Left ventricle myocardium inferior (tissue), 1 donor: ENCODE results near the gene UBR4. TPM values are rescaled to one million over a fixed set of nuclear protein-coding genes. Genes with fewer than 3 reads are reported as not detected.

ENCODE experiments used
- DNase-seq: peaks from one replicate; pipeline ENCODE4 v3.0.0-alpha.2; 2020
- H3K27ac ChIP-seq: fragments of 200-600 bp; replicated peaks from 2 replicates; pipeline ENCODE4 v1.8.0; 2021
- H3K27me3 ChIP-seq: fragments of 200-600 bp; 2 replicates; pipeline ENCODE4 v1.8.0; 2021; ENCODE audit warnings: low read depth
- H3K36me3 ChIP-seq: fragments of 200-600 bp; 2 replicates; pipeline ENCODE4 v1.8.0; 2021
- H3K4me1 ChIP-seq: fragments of 200-600 bp; 2 replicates; pipeline ENCODE4 v1.8.0; 2021
- H3K4me3 ChIP-seq: fragments of 200-600 bp; 2 replicates; pipeline ENCODE4 v1.8.0; 2021; ENCODE audit warnings: mild to moderate bottlenecking, moderate library complexity
- H3K9me3 ChIP-seq: fragments of 200-600 bp; replicated peaks from 2 replicates; pipeline ENCODE4 v1.8.0; 2021
- intact Hi-C: fragments of 100-400 bp; cut with micrococcal nuclease; formaldehyde crosslinking; loops from one replicate; pipeline ENCODE4 v1.11.0; 2022
- total RNA-seq: library from RNA; stranded (reverse); fragmentation: NEBNext Ultra II Directional; extraction: Animal tissue kit (Norgen Biotek cat#: 25700); gene quantifications from one replicate; pipeline ENCODE4 v1.2.1, GENCODE V29; 2021
- TF ChIP-seq, protein P1 (sequence below): fragments of 200-600 bp; IDR thresholded peaks from 2 replicates; pipeline ENCODE4 v1.8.0; 2021; ENCODE audit warnings: antibody characterized with exemption, mild to moderate bottlenecking, borderline replicate concordance
- donor health status: DM: no; HTN: yes; CAD: no; lungs with severe emphysema.

UBR4 gene
- total RNA-seq, 1 donor from 2014 or later = 54.3 TPM

DNA sequence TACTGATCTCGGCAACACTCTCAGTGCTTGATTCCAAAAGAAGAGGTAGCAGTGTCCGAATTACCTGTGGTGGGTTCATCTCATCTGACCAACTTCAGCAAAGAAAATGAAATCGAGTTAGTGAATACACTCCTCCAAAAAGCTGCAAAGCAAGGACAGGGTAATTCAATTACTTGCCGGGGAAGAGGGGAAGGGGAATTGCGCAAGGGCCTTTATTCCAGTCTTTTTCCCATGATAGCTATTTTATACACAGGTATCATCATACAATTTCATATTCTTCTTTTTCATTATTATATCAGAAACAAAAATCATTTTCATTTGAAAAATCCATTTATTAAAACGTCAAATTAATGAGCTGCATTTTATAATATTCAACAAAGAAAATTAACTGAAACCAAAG, 42.9 kb downstream of the UBR4 start:
- Histone ChIP-seq H3K4me3 (no peak overlapping the region), H3K9me3 (no peaks in the 10 kb centered on the region), H3K36me3 (peaks cover 99% of the 10 kb centered on the region), H3K4me1 (no peaks in the 10 kb centered on the region), H3K27me3 (no peaks in the 10 kb centered on the region), H3K27ac (no peak overlapping the region)
- intact Hi-C loops = no loop called here
- DNase-seq = no peak
- TF ChIP-seq, protein P1, sequence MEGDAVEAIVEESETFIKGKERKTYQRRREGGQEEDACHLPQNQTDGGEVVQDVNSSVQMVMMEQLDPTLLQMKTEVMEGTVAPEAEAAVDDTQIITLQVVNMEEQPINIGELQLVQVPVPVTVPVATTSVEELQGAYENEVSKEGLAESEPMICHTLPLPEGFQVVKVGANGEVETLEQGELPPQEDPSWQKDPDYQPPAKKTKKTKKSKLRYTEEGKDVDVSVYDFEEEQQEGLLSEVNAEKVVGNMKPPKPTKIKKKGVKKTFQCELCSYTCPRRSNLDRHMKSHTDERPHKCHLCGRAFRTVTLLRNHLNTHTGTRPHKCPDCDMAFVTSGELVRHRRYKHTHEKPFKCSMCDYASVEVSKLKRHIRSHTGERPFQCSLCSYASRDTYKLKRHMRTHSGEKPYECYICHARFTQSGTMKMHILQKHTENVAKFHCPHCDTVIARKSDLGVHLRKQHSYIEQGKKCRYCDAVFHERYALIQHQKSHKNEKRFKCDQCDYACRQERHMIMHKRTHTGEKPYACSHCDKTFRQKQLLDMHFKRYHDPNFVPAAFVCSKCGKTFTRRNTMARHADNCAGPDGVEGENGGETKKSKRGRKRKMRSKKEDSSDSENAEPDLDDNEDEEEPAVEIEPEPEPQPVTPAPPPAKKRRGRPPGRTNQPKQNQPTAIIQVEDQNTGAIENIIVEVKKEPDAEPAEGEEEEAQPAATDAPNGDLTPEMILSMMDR = no peak

GRCh38 chr1:19166066-19166465, 44.0 kb downstream of the UBR4 start:
- DNase-seq = no peak
- Histone ChIP-seq H3K4me3 (no peak overlapping the region), H3K9me3 (no peaks in the 10 kb centered on the region), H3K27ac (no peak overlapping the region), H3K36me3 (peaks cover 99% of the 10 kb centered on the region), H3K27me3 (no peaks in the 10 kb centered on the region), H3K4me1 (no peaks in the 10 kb centered on the region)
- TF ChIP-seq, protein P1 = no peak
- intact Hi-C loops = no loop called here

DNA sequence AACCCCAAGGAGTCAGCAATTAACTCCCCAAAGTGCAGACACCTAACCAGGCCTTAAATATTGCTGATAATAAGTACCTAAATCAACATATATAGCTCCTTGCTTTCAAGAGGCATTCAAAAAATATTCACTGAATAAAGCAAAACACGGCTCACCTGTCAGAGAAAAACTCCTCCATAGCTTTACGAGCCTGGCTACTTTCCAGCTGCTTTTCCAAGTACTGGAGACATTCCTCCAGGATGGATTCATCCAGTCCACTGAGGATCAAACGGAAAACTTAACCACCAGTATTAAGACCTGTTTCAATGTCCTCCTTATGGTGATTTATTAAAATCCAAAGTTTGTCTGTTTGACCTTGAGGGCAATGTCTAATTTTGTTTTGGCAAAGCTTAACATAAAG, 44.6 kb downstream of the UBR4 start:
- no peak overlapping the region for H3K27ac ChIP-seq
- no peaks in the 10 kb centered on the region for H3K4me1 ChIP-seq
- peaks cover 99% of the 10 kb centered on the region for H3K36me3 ChIP-seq
- H3K27me3 ChIP-seq = no peaks in the 10 kb centered on the region
- no peak for DNase-seq
- intact Hi-C loops = no loop called here
- TF ChIP-seq, protein P1 = no peak
- no peak overlapping the region for H3K4me3 ChIP-seq
- no peaks in the 10 kb centered on the region for H3K9me3 ChIP-seq

- DNase-seq = no peak
- Histone ChIP-seq H3K4me1 (no peaks in the 10 kb centered on the region), H3K27me3 (no peaks in the 10 kb centered on the region), H3K9me3 (no peaks in the 10 kb centered on the region), H3K4me3 (no peak overlapping the region), H3K36me3 (peaks cover 99% of the 10 kb centered on the region), H3K27ac (no peak overlapping the region)
- TF ChIP-seq, protein P1 = no peak
- intact Hi-C loops = no loop called here
Observed at GRCh38 chr1:19164274-19165015, 45.6 kb downstream of the UBR4 start.

GRCh38 chr1:19163261-19163660, 46.8 kb downstream of the UBR4 start:
- no peak for DNase-seq
- H3K4me1 ChIP-seq = no peaks in the 10 kb centered on the region
- H3K27me3 ChIP-seq = no peaks in the 10 kb centered on the region
- intact Hi-C loops = no loop called here
- H3K4me3 ChIP-seq = no peak overlapping the region
- peaks cover 100% of the 10 kb centered on the region for H3K36me3 ChIP-seq
- H3K27ac ChIP-seq = no peak overlapping the region
- no peaks in the 10 kb centered on the region for H3K9me3 ChIP-seq
- TF ChIP-seq, protein P1 = no peak
